Measurements from ENCODE around the gene GNPNAT1. TPM values are rescaled to one million over a fixed set of nuclear protein-coding genes. Genes with fewer than 3 reads are reported as not detected.

The GNPNAT1 gene
- total RNA-seq, 1 experiment from 2014 or later: 33.7 TPM

DNA sequence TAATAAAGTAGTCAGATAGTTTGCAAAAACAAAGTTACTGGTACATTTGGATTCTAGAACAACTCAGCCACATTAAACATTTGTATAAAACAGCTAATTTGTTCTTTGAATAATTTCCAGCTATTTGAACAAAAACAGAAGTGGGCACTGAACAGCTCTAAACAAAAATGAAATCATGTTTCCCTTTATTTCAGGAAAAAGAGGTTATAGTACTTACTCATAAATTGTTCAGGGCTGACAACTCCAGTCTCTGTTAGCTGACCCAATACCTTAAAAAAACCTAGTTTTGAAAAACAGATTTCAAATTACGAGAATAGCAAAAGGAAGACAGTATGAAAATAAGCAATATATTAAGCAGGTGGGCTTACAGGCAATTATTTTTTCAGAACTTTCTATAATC is 8.2 kb downstream of the GNPNAT1 start:
- POLR2A ChIA-PET: no interaction called here
- no TSS peak for BruUV-seq (replicated peaks)
- peaks cover 17 to 38% of the 10 kb centered on the region in 2 experiments for H3K36me3 ChIP-seq (ENCODE audit: control insufficient read depth in 1 of 2, insufficient read depth in 2 of 2, low read length in 2 of 2)

More for the DNA sequence above, 8.2 kb downstream of the GNPNAT1 start:
- no peaks in the 10 kb centered on the region for H3K9me3 ChIP-seq (ENCODE audit: control insufficient read depth in 1 of 2, insufficient read depth in 1 of 2, low read depth in 1 of 2, low read length in 2 of 2)
- H3K27ac ChIP-seq (ENCODE audit: low read depth, low read length): no peak overlapping the region
- H3K4me1 ChIP-seq (ENCODE audit: control insufficient read depth in 1 of 2, insufficient read depth in 2 of 2, low read length in 2 of 2): no peaks in the 10 kb centered on the region
- no peaks in the 10 kb centered on the region for H3K9me2 ChIP-seq (ENCODE audit: insufficient read depth)
- no peak for DNase-seq (ENCODE audit: low read depth, low spot score)
- peaks cover 54% of the 10 kb centered on the region for H3K79me2 ChIP-seq (ENCODE audit: insufficient read depth, low read length)
- no peak overlapping the region for H2AFZ ChIP-seq (ENCODE audit: low read depth, low read length, poor library complexity, severe bottlenecking)
- no peak overlapping the region for H3K4me2 ChIP-seq (ENCODE audit: low read length)
- TF ChIP-seq CEBPB (IDR thresholded peaks at IDR 0.05; ENCODE audit: low read depth) (no peak), SIN3A (IDR thresholded peaks at IDR 0.05; ENCODE audit: low read depth) (no peak), ZFX (IDR thresholded peaks at IDR 0.05) (no peak), TCF7L2 (IDR thresholded peaks at IDR 0.05; ENCODE audit: borderline replicate concordance, extremely low read depth, insufficient read depth, insufficient read length) (no peak), SRF (IDR thresholded peaks at IDR 0.05; ENCODE audit: low read depth) (no peak), YY1 (IDR thresholded peaks at IDR 0.05; ENCODE audit: extremely low read depth, insufficient replicate concordance, low read depth, low read length) (no peak), POLR2AphosphoS5 (IDR thresholded peaks at IDR 0.05; ENCODE audit: low read depth, low read length) (no peak), POLR2A (IDR thresholded peaks at IDR 0.05; ENCODE audit: borderline replicate concordance, extremely low read depth, insufficient read depth, insufficient read length) (no peak), EZH2 (IDR thresholded peaks at IDR 0.05) (no peak)
- TF ChIP-seq, protein P1, sequence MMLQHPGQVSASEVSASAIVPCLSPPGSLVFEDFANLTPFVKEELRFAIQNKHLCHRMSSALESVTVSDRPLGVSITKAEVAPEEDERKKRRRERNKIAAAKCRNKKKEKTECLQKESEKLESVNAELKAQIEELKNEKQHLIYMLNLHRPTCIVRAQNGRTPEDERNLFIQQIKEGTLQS (IDR thresholded peaks at IDR 0.05): no peak
- TF ChIP-seq, protein P2, sequence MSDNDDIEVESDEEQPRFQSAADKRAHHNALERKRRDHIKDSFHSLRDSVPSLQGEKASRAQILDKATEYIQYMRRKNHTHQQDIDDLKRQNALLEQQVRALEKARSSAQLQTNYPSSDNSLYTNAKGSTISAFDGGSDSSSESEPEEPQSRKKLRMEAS (IDR thresholded peaks at IDR 0.05): no peak
- TF ChIP-seq, protein P3, sequence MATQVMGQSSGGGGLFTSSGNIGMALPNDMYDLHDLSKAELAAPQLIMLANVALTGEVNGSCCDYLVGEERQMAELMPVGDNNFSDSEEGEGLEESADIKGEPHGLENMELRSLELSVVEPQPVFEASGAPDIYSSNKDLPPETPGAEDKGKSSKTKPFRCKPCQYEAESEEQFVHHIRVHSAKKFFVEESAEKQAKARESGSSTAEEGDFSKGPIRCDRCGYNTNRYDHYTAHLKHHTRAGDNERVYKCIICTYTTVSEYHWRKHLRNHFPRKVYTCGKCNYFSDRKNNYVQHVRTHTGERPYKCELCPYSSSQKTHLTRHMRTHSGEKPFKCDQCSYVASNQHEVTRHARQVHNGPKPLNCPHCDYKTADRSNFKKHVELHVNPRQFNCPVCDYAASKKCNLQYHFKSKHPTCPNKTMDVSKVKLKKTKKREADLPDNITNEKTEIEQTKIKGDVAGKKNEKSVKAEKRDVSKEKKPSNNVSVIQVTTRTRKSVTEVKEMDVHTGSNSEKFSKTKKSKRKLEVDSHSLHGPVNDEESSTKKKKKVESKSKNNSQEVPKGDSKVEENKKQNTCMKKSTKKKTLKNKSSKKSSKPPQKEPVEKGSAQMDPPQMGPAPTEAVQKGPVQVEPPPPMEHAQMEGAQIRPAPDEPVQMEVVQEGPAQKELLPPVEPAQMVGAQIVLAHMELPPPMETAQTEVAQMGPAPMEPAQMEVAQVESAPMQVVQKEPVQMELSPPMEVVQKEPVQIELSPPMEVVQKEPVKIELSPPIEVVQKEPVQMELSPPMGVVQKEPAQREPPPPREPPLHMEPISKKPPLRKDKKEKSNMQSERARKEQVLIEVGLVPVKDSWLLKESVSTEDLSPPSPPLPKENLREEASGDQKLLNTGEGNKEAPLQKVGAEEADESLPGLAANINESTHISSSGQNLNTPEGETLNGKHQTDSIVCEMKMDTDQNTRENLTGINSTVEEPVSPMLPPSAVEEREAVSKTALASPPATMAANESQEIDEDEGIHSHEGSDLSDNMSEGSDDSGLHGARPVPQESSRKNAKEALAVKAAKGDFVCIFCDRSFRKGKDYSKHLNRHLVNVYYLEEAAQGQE (IDR thresholded peaks at IDR 0.05; ENCODE audit: low read depth): no peak
- peaks cover 4% of the 10 kb centered on the region; the same call in 1 of the 2 replicates for H4K20me1 ChIP-seq (ENCODE audit: insufficient read depth)
- intact Hi-C loops (cut with micrococcal nuclease): no loop called here
- ChIA-PET CTCF (no interaction called here), RAD21 (ENCODE audit: low non-redundant PET in 1 of 2, low total read pairs in 2 of 2, uncharacterized antibody in 2 of 2, unreplicated experiment in 2 of 2) (no interaction called here)
- no peak for ATAC-seq
- H3K9ac ChIP-seq (ENCODE audit: low read length): no peak overlapping the region
- H3K27me3 ChIP-seq (ENCODE audit: insufficient read depth, low read length): no peaks in the 10 kb centered on the region
- no peak overlapping the region for H3K4me3 ChIP-seq (replicated peaks in 1 of 2; ENCODE audit: low read depth in 1 of 2, low read length in 2 of 2)

All from HCT116 (cell line).